ENCODE data around the gene COPB2.
"Not testable (repeated sequence)": the region's sequence is repeated elsewhere in the genome, so short reads cannot be mapped to it uniquely, and the experiment has no call there.

The COPB2 gene

DNA sequence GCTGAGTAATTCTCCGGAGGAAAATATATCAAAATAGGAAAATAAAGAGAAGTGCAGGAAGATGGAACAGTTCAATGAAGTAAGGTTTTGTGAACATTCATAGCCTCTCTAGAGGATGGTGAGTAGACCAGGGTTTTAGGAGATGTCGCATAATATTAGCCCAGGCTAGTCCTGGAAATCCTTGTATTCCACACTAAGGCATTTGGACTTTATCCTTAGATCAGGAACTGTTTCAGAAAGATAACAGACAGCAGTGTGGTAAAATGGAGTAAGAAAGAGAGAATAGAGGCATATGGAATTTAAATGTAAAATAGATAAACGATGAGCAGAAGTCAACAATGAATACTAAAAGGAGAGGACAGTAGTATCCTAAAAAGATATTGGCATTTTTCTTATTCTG, 12.1 kb downstream of the COPB2 start:
- no peak for DNase-seq

DNA sequence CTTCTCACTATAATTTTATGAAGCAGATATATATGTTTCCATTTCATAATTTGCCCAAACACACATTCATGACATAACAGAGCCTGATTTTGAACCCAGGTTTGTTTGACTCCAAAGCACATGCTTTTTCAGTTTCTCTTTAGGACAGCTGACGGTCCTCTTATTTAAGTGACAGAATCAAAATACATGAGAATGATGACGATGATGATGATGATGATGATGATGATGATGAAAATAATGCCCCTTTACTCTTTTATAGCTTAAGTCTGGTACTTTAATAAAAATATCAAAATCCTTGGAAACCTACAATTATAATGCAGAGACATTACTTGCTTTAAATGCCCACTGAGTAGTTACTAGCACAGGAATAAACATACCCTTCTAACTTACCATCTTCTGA, 15.3 kb downstream of the COPB2 start:
- DNase-seq, result no peak

DNA sequence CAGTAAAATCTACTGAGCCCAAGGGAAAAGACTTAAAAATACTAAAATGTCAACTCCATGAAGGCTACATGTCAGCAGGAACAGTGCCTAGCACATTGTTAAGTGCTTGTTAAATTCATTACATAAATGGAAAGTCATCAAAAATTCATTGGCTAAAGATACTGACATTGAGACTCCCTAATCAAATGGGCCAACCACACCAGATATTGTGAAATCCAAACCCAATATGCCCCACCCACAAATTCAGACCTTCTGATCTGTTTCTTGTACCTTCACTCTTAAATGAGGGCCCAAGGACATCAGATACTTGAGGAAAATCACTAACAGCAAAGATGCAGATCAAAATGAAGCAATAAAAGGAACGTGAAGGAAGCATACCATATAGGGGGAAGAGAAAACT, 24.9 kb downstream of the COPB2 start:
- DNase-seq, result no peak

DNA sequence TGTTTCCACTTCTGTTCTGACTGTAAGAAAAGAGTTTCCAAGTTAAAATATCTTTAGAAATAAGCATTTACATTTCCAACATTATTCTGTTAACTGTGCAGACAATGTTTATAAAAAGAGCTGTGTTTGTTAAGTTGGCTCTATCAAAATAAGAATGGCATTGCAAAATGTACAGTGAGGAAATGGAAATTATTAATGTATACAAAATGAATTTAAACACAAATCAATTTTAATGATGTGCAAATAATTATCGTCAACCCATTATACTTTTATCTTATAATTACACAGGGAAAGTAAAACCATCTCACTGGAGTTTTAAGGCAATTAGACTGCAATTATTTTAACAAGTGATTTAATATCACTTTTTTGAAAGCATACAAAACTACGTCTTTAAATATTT, 28.2 kb downstream of the COPB2 start:
- DNase-seq, result no peak

DNA sequence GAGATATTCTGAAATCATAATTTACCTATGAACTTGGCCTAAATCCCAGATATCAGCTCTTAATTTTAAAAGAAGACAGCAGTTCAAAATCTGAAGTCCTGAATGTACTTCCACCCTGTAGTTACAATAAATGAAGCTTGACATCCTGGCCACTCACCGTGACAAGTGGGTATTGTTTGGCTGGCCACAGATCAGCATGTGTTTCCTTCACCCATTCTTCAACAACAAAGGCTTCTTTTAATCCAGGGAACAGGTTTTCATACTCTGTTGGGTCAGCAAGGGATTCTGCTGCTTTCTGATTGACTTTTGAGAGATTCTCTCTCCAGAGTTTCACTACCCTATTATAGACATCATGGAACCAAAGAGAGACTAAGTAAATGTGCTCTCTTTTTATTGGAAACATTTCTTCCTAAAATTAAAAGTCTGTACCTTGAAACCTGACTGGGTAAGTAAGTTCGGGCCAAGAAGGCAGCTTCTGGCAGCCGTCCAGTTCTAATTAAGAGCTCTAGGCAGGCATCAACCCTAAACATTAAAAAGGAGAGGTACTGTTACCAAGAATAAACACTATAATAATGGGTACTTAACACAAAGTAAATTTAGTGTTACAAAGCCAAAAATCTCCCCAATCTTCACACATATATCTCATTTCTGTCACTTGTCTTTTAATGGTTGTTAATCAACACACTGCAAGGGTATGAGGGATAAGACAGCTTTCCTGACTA, 30.4 kb downstream of the COPB2 start:
- no peak for DNase-seq

DNA sequence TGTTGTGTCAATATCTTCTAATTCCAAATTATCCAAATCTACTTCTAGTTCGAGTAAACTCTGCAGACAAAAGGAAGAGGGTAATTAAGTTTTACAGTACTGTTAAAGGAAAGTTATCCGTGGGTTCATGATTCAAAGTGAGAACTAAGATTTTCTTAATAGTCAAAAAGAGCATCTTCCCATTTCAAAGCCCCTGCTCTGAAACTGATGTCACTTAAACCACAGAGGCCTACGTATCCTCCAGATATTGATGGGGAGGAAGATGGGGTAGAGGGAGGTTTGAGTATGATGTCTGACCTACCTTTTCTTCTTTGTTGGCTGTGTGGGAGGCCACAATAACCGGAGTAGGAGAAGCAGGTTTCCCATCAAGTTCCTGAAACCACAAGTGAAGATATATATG, 31.5 kb downstream of the COPB2 start:
- no peak for DNase-seq

DNA sequence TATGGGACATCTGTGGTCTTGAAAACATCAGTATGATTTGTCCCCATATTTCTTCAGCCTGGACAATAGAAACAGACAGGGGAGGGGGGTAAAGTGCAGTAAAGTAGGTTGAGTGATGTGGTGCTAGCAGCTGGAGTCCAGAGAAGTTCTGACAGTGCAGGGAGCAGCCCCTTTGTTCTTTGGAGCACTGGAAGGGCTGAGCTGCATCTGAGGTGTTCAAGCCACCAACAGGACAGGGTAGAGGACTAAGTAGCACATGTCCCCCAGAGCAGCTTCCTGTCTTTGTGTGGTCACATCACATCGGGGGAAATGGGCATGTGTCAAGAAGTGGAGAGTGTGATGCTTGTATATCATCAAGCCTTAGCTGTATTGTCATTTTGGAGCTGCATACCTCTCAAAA, 33.6 kb downstream of the COPB2 start:
- no peak for DNase-seq

DNA sequence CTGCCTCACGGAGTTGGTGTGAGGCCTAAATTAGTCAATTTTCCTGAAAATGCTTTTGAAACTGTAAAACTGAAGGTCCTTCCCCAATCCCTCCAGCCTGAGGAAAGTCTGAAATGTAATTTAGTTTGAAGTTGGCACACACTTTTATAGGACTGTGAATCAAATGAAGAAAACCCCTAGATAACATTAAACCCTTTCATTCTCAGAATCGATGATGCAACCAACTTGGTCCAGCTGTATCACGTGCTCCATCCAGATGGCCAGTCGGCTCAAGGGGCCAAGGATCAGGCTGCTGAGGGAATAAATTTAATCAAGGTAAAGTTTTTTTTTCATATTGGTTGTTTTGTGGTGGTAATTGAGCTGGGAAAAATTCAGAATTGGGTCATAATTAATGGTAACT, 34.0 kb downstream of the COPB2 start:
- DNase-seq, result no peak

DNA sequence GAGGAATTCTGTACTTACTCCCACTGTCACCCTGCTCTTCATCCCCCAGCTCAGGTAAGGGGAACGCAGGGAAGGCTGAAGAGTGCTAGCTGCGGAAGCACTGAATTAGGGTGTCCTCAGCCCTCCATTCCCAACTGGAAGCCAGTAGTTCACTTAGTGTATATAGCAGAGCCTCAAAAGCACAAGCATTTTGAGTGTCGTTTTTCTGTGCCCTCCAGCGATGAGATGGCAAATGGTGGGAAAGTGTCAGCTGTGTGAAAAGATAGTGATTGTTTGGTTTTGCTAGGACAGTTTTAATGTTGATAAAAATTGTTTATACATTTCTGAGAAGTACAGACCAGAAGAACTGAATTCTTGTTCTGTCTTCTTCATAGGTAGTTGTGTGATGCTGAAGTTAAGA, 34.8 kb downstream of the COPB2 start:
- no peak for DNase-seq

DNA sequence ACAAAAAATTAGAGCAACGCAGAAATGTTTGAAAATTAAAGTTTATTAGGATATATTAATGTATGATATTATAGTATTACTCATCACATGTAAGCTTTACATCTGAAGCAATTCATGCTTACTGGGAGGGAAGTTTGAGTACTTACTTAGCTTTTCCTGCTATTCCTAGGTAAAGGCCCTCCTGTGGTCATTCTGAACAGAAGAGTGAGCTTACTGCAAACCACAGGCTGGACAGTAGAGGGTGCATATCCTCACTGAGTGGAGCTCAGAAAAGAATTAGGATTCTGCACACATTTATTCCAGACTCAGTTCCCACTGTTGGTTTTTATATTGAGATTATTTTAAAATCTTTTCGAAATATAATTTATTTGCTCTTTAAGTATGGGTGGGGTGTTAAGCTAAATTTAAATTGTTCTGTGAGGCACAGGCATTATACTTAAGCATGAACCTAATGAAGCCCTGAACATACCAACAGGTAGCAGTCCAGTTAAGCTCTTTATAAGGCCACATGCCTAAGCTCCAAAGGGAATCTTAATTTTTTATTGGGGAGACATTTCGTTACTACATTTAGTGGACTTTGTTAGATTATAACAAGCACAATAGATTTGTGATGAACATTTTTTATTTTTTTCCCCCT, 35.4 kb downstream of the COPB2 start:
- no peak for DNase-seq

DNA sequence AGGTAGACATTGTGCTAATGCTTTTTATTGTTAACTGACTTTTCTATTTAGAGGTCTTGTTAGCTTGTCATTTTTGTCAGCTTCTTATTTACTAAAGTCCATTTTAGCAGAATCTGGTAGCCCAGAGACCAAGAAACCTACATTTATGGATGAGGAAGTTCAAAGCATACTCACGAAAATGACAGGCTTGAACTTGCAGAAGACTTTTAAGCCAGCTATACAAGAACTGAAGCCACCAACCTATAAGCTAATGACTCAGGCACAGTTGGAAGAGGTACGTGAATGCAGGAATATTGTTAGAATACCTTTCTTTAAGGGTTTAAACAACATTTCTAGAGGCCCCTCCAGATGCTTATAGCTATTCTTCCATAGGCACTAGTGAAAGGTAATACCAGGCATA, 42.7 kb downstream of the COPB2 start:
- no peak for DNase-seq

DNA sequence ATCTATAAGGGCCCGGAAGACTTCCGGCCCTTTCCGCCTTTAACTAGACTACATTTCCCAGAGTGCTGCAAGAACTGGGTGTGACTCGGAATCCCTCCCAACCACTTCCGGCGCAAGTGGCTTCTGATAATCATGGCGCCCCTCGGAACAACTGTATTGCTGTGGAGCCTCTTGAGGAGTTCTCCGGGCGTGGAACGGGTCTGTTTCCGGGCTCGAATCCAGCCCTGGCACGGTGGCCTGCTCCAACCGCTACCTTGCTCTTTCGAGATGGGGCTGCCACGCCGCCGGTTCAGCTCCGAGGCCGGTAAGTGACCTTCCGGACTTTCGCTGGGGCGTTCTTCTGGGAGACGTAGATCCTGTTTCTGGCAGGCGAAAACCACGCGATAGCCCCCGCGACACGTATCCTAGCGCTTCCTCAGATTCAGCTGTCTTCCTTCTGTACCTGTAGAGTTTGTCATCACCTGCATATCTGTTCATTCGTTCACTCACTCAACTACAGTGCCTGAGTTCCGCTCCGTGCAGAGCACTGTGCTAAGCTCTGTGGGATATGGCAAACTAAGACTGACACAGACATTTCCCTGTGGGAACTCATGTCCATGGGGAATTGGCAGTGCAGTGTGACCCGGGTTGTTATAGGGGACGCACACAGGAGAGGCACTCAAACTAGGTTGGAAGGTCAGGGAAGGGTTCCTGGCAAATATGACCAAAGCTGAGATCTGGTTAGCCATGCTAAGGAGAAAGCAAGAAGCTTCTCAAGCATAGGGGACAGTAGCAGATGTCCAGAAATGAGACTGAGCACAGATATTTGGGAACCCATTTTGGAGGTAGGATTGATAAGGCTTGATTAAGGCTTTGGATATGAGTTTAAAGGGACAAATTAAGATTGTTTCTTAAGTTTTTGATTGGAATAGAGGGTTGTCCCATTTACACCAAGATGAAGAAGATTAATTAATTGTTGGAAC, 45.3 kb downstream of the COPB2 start, which contains the start of gene MRPS22:
TSS of gene MRPS22 (plus strand) at position 126 of the 962 bp plus-strand sequence. CDS start at position 133, 7 bp downstream.
- peak; percentile 54 for DNase-seq

DNA sequence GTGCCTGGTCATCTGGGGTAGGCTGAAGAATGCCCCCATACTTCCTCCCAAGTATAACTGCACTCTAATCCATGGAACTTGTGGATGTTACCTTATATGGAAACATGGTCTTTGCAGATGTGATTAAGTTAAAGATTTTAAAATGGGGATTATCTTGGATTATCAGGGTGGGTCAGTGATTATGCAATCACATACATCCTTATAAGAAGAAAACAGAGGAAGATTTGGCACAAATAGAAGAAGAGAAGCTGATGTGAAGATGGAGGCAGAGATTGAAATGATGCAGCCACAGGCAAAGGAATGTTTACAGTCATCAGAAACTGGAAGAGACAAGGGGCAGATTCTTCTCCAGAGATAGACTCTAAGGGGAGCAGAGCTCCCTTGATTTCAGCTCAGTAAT, 47.4 kb downstream of the COPB2 start:
- no peak for DNase-seq

DNA sequence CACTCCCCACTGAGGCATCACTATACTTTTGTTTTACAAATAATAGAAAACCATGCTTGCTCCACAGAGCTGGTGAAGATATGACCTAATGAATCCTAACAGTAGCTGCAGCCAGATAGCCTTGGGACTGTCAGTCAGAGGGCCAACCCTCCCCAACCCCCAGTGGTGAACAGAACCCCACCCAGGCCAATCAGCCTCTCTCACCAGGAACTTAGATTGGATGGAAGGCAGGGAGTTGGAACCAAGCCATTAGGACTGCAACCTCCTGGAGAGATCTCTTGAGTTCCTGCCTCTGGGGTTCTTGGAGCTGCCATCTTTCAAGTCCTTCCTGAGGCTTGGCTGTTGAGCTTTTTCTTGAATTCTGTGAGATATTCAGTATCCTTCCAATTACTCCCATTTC, 48.7 kb downstream of the COPB2 start:
- DNase-seq, result no peak

DNA sequence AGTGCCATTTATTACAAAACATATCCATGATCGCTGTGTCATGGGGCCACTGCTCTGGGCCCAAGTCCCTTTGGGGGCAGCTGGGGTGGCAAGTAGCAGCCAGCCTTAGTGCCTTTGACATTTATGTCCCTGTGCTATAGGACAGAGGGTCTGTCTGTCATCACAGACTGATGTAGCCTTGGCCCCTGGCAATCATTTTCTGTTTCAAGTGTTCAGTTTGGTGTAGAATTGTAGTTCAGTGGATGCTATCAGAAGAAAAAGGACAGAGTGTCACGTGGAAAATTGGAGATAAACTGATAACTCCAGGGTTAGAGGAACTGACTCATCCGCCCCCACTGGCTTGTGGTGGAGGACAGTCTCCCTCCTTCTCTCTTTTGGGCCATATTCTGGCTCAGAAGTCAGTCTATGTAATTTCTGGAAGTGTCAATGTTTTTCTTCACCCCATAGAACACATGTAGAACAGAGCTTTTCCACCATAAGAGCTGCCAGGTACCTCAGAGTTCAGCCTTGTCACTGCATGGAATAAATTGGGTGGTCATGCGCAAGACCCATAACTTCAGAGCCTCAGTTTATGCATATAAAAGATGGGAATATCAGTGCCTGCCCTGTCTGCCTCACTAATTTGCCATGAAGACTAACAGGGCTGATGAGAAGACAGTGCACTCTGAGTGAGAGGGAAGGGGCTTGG, 50.1 kb downstream of the COPB2 start:
- no peak for DNase-seq

DNA sequence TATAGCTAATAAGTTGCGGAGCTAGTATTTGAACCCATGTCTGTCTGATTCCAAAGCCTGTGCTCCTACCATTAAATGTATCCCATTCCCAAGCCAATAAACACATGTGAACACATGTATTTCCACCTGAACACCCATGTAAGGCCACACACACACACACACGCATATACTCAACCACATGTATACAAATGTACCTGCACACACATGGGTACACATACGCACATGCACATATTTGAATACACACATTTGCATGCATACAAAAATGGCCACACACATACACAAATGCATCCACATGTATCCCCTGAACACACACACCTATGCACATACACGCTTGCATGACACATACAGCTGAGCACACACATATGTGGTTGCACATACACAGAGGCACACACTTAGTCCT, 51.0 kb downstream of the COPB2 start:
- DNase-seq, result no peak

DNA sequence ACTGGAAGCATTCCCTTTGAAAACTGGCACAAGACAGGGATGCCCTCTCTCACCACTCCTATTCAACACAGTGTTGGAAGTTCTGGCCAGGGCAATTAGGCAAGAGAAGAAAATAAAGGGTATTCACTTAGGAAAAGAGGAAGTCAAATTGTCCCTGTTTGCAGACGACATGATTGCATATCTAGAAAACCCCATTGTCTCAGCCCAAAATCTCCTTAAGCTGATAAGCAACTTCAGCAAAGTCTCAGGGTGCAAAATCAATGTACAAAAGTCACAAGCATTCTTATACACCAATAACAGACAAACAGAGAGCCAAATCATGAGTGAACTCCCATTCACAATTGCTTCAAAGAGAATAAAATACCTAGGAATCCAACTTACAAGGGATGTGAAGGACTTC, 54.8 kb downstream of the COPB2 start:
- not testable (repeated sequence) for DNase-seq

DNA sequence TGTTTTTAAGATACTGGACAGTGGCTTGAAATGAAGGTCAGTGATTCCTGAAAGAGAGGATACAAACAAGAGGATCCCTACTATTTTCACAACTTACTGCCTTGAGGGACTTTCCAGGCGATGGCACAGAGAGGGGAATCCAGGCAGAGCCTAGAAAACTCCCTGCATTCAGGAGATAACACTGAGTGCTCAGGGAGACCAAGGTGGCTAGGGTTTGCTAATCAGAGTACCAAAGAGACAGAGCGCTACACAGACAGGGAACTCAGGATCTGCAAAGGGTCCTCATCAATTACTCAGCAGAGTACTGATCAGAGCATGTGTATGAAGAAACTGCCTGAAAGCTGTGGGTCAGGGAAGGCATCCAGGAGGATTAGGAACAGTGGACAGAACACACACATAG, 57.4 kb downstream of the COPB2 start:
- no peak for DNase-seq

DNA sequence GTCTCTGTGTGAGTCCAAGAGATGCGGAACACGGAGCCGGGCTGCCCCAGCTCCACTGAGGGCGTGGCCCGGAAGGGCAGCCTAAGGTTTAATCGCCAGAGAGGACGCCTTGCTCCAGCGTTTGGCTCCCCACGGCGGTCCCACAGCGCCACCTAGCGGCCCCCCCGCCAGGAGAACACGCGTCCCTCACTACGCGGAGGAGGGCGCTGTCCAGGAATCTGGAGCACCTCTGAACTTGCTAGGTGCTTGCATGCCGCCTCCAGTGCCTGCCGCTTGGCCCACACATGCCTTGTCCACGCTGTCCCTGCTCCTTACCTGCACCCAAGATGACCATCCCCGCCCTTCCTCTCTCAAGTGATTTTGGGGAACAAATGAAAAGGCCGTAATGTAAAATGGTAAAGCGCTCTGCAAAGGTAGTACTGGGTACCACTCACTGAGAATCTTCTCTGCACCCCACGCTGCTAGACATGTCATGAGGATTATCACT, 60.0 kb downstream of the COPB2 start:
- DNase-seq, result peak; percentile 75

DNA sequence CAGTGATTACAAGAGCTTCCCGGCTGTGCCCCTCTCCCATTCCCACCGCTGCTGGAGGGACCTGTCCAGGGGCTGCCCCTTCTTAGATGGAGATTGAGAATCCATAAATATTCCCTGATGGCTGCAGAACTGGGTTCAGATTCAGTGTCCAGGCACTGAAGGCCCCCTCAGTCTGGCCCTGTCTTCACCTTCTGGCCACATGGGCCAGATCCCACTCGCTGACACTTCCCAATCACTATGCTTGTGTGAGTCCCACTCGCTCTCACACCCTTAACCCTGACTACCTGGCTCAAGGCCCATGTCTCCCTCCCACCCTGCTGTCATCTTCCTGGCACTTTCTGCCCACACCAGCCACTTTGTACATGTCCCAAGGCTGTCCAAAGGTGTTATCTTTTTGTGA, 61.1 kb downstream of the COPB2 start:
- DNase-seq, result no peak

DNA sequence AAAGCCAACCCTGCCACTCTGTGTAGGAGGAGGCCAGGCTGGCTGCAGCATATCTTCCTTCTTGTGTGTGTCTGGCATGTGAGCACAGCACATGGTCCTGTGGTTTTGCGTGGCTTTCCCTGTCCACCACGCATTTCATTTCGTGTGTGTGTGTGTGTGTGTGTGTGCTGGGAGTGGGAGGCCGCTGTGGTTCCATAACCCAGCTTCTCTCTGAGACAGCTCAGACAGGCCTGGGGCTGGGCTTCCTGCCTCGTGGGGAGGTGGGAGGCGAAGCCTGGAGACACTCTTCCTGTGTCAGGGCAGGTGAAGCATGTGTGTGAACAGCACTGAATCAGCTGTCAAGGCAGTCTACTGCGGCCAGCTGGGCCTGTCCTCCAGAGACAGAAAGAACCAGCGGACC, 61.6 kb downstream of the COPB2 start:
- DNase-seq, result no peak

DNA sequence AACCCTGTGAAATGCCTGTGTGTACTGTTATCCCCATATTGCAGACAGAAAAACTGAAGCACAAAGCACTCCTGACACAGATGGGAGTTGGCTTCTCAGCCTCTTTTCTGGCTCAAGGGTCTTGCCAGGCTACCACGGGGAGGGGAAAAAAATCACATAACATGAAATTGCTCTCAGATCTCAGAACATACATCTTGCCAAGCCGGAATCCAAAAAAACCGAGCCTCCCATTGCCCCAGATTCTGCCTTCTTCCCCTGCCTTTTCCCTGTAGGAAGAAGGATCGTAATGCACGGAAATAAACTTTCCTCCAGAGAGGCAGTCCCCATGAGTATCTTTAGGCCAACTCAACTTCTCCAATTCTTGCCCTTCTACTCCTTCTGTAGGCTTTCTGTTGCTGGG, 62.2 kb downstream of the COPB2 start:
- no peak for DNase-seq

DNA sequence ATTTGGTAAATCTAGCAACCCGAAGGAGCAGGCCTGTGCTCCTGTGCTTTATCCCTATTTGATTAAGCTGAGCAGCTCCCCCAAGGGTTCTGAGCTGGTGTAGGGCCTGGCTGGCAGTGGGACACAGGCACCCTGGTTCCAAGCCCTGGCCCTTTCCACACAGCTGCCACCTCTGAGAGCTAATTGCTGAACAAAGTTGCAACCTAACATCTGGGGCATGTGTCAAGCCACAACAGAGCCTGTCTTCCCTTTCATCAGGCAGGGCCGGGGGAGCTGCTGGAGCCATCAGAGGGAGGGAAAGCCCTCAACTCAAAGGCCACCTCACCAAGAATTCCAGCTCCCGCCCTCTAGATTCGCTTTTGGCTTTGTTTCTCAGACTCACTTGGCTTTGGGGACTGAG, 62.7 kb downstream of the COPB2 start:
- DNase-seq, result no peak

Measured in T1000 (cell line).